T-cell (primary cell): ENCODE data around the gene BACE1. TPM values are rescaled to one million over a fixed set of nuclear protein-coding genes. Genes with fewer than 3 reads are reported as not detected.
A peak's percentile ranks its signal among the peaks of the same experiment; 100 is the strongest.

Experiments used
- ATAC-seq, 4 experiments: fragments of 200-7000 bp in 3 of 4; fragments of 150-1000 bp in 1 of 4; cut with Tn5 transposase; replicated peaks in 1 of 4; 1 replicate in 3 of 4; 2 replicates in 1 of 4; pipeline ENCODE4 v1.10.0; 2021; ENCODE audit warnings: moderate library complexity in 3 of 4, mild to moderate bottlenecking in 2 of 4, moderate number of reproducible peaks in 1 of 4
- CTCF ChIA-PET, 2 donors: fragments of 300-600 bp; sonication (Branson Sonifier 250); formaldehyde crosslinking; loops; one replicate each; lab custom pipeline; 2022; ENCODE audit warnings: antibody characterized with exemption in 2 of 2; lab: Charles Lee
- POLR2A ChIA-PET, 2 donors: fragments of 300-600 bp; sonication (Branson Sonifier 250); formaldehyde crosslinking; loops; one replicate each; lab custom pipeline; 2022; ENCODE audit warnings: antibody characterized with exemption in 2 of 2; lab: Charles Lee
- DNase-seq, 35 experiments: peaks; one replicate each; pipeline versions ENCODE4 v3.0.0 to v3.0.0-alpha.2; 2013 to 2023
- H3K27ac ChIP-seq: one replicate; pipeline ENCODE4 v1.5.1; 2013; ENCODE audit warnings: low read length
- H3K27me3 ChIP-seq, 2 experiments: replicated peaks in 1 of 2; 1 replicate in 1 of 2; 2 replicates in 1 of 2; pipeline versions ENCODE4 v1.6.1 to v1.7.0; 2013; ENCODE audit warnings: low read length in 1 of 2, mixed read lengths in 1 of 2; ENCODE audit not compliant: control insufficient read depth in 2 of 2, insufficient read depth in 2 of 2; ENCODE audit errors: extremely low read depth in 1 of 2
- H3K36me3 ChIP-seq, 2 donors: 1 replicate in 1 of 2; 2 replicates in 1 of 2; pipeline versions ENCODE4 v1.6.1 to v1.7.0; 2013; ENCODE audit warnings: low read length in 1 of 2; ENCODE audit not compliant: control insufficient read depth in 2 of 2, insufficient read depth in 1 of 2; ENCODE audit errors: extremely low read depth in 1 of 2
- H3K4me1 ChIP-seq, 2 experiments: 1 replicate in 1 of 2; 2 replicates in 1 of 2; pipeline versions ENCODE4 v1.6.1 to v1.7.0; 2013; ENCODE audit warnings: low read length in 2 of 2, mixed read lengths in 1 of 2; ENCODE audit not compliant: insufficient read depth in 2 of 2, control insufficient read depth in 1 of 2; ENCODE audit errors: extremely low read depth in 1 of 2
- H3K4me3 ChIP-seq, 2 donors: 1 replicate in 1 of 2; 2 replicates in 1 of 2; pipeline versions ENCODE4 v1.5.1 to v1.7.0; 2013; ENCODE audit warnings: mild to moderate bottlenecking in 2 of 2, low read length in 1 of 2, moderate library complexity in 1 of 2; ENCODE audit not compliant: control insufficient read depth in 1 of 2; ENCODE audit errors: extremely low read depth in 1 of 2
- H3K9me3 ChIP-seq: 2 replicates; pipeline ENCODE4 v1.7.0; 2013
- H3K27ac Mint-ChIP-seq, 2 donors: one replicate each; pipeline ENCODE4 v1.8.0; 2020 to 2021; ENCODE audit warnings: mild to moderate bottlenecking in 2 of 2, mixed read lengths in 2 of 2
- H3K27me3 Mint-ChIP-seq, 2 donors: one replicate each; pipeline ENCODE4 v1.8.0; 2021 to 2022; ENCODE audit warnings: mixed read lengths in 2 of 2
- H3K36me3 Mint-ChIP-seq: one replicate; pipeline ENCODE4 v1.8.0; 2021; ENCODE audit warnings: mixed read lengths
- H3K4me1 Mint-ChIP-seq, 3 donors: one replicate each; pipeline ENCODE4 v1.8.0; 2020 to 2022; ENCODE audit warnings: mixed read lengths in 3 of 3, mild to moderate bottlenecking in 1 of 3
- H3K4me3 Mint-ChIP-seq, 3 donors: one replicate each; pipeline ENCODE4 v1.8.0; 2020 to 2022; ENCODE audit warnings: mild to moderate bottlenecking in 3 of 3, mixed read lengths in 3 of 3, moderate library complexity in 3 of 3
- H3K9me3 Mint-ChIP-seq, 3 donors: one replicate each; pipeline ENCODE4 v1.8.0; 2020 to 2022; ENCODE audit warnings: mixed read lengths in 3 of 3
- WGBS: methylation state at CpG from one replicate; pipeline ENCODE4 v1.1.5; 2013; ENCODE audit warnings: missing lambda C conversion rate; ENCODE audit not compliant: insufficient coverage; 5-methylcytosine and 5-hydroxymethylcytosine counted together
- total RNA-seq, 35 experiments: library from RNA in 6 of 35; stranded (reverse) in 6 of 35; fragments of 120-200 nt in 1 of 35; gene quantifications; one replicate each; pipeline versions ENCODE4 v1.2.1 to v1.2.4 and lab custom pipeline; 2013 to 2026

Gene BACE1
- total RNA-seq, 5 donors from 2014 or later (not counting 1 experiment from before 2014, with no cell fraction given) = 1.3 to 2.3 (median 1.9) TPM

GRCh38 chr11:117313828-117314768, 2.0 kb downstream of the BACE1 start:
- Histone ChIP-seq H3K4me3 (no peak overlapping the region), H3K9me3 (no peaks in the 10 kb centered on the region), H3K27ac (no peak overlapping the region), H3K36me3 (no peaks in the 10 kb centered on the region), H3K27me3 (peaks cover 0 to 46% of the 10 kb centered on the region in 2 experiments), H3K4me1 (peaks cover 3 to 21% of the 10 kb centered on the region in 2 experiments)
- Mint-ChIP-seq H3K27ac (no peak overlapping the region), H3K36me3 (no peaks in the 10 kb centered on the region), H3K27me3 (peaks cover 23 to 37% of the 10 kb centered on the region in 2 donors), H3K4me3 (peak overlapping the region; percentile 13 to 69 (median 42)), H3K4me1 (peaks cover 7 to 19% (median 8%) of the 10 kb centered on the region in 3 donors), H3K9me3 (no peaks in the 10 kb centered on the region)
- POLR2A ChIA-PET = no interaction called here
- ATAC-seq (no peak), DNase-seq (no peak)
- 85% methylated on average over 12 of the region's 14 CpGs for WGBS
- CTCF ChIA-PET = no interaction called here

GRCh38 chr11:117313091-117313490, 3.0 kb downstream of the BACE1 start:
- no peaks in the 10 kb centered on the region for H3K36me3 ChIP-seq
- POLR2A ChIA-PET = no interaction called here
- WGBS = 51% methylated on average over 2 of the region's 5 CpGs

GRCh38 chr11:117309310-117309709, 6.7 kb downstream of the BACE1 start:
- Mint-ChIP-seq H3K4me1 (peaks cover 0 to 4% (median 0%) of the 10 kb centered on the region in 3 donors), H3K36me3 (no peaks in the 10 kb centered on the region), H3K9me3 (no peaks in the 10 kb centered on the region), H3K4me3 (no peak overlapping the region), H3K27ac (no peak overlapping the region), H3K27me3 (peaks cover 11 to 15% of the 10 kb centered on the region in 2 donors)
- H3K36me3 ChIP-seq = no peaks in the 10 kb centered on the region
- no peak overlapping the region for H3K27ac ChIP-seq
- no peak for ATAC-seq
- no peaks in the 10 kb centered on the region for H3K4me1 ChIP-seq
- H3K9me3 ChIP-seq = no peaks in the 10 kb centered on the region
- ChIA-PET CTCF (no interaction called here), POLR2A (no interaction called here)
- peaks cover 0 to 31% of the 10 kb centered on the region in 2 experiments for H3K27me3 ChIP-seq
- 93% methylated on average over 5 of the region's 7 CpGs for WGBS
- no peak overlapping the region for H3K4me3 ChIP-seq
- no peak for DNase-seq

More at GRCh38 chr11:117313091-117313490, 3.0 kb downstream of the BACE1 start:
- Histone ChIP-seq H3K9me3 (no peaks in the 10 kb centered on the region), H3K4me1 (peaks cover 3 to 21% of the 10 kb centered on the region in 2 experiments), H3K4me3 (no peak overlapping the region), H3K27ac (no peak overlapping the region), H3K27me3 (peaks cover 0 to 46% of the 10 kb centered on the region in 2 experiments)
- Mint-ChIP-seq H3K27ac (no peak overlapping the region), H3K27me3 (peaks cover 28 to 39% of the 10 kb centered on the region in 2 donors), H3K36me3 (no peaks in the 10 kb centered on the region), H3K4me1 (peaks cover 7 to 19% (median 8%) of the 10 kb centered on the region in 3 donors), H3K9me3 (no peaks in the 10 kb centered on the region), H3K4me3 (no peak overlapping the region)
- CTCF ChIA-PET = no interaction called here
- ATAC-seq (no peak), DNase-seq (no peak)

- 100% methylated on average over 3 of the region's 3 CpGs for WGBS
- no peaks in the 10 kb centered on the region for H3K36me3 Mint-ChIP-seq
- peaks cover 0 to 4% (median 0%) of the 10 kb centered on the region in 3 donors for H3K4me1 Mint-ChIP-seq
- Histone ChIP-seq H3K4me3 (no peak overlapping the region), H3K27ac (no peak overlapping the region), H3K9me3 (no peaks in the 10 kb centered on the region), H3K4me1 (no peaks in the 10 kb centered on the region), H3K27me3 (peaks cover 0 to 21% of the 10 kb centered on the region in 2 experiments), H3K36me3 (no peaks in the 10 kb centered on the region)
- POLR2A ChIA-PET = no interaction called here
- H3K27ac Mint-ChIP-seq = no peak overlapping the region
- ATAC-seq (no peak), DNase-seq (no peak)
- H3K27me3 Mint-ChIP-seq = peaks cover 4 to 11% of the 10 kb centered on the region in 2 donors
- CTCF ChIA-PET = no interaction called here
- H3K4me3 Mint-ChIP-seq = no peak overlapping the region
- no peaks in the 10 kb centered on the region for H3K9me3 Mint-ChIP-seq
Observed at GRCh38 chr11:117305145-117305544, 10.9 kb downstream of the BACE1 start.

GRCh38 chr11:117303646-117304315, 12.3 kb downstream of the BACE1 start:
- no peak overlapping the region for H3K4me3 Mint-ChIP-seq
- ChIA-PET CTCF (interaction anchor here in 1 of 2 donors (0.6 kb wide), 1 partner anchor 1079 kb away, joined by 5 read pairs; no protein-coding TSS in a partner anchor), POLR2A (interaction anchor here in 1 of 2 donors (0.6 kb wide), 1 partner anchor 39 kb away, joined by 10 read pairs; no protein-coding TSS in a partner anchor)
- no peak overlapping the region for H3K27ac ChIP-seq
- no peak overlapping the region for H3K27ac Mint-ChIP-seq
- peaks cover 0 to 21% of the 10 kb centered on the region in 2 experiments for H3K27me3 ChIP-seq
- DNase-seq (no peak), ATAC-seq (no peak)
- H3K36me3 Mint-ChIP-seq = no peaks in the 10 kb centered on the region
- no peaks in the 10 kb centered on the region for H3K36me3 ChIP-seq
- H3K4me1 Mint-ChIP-seq = peaks cover 0 to 4% (median 0%) of the 10 kb centered on the region in 3 donors
- H3K4me1 ChIP-seq = no peaks in the 10 kb centered on the region
- 76% methylated on average over 2 of the region's 5 CpGs for WGBS
- no peak overlapping the region for H3K4me3 ChIP-seq
- peaks cover 0 to 3% of the 10 kb centered on the region in 2 donors for H3K27me3 Mint-ChIP-seq
- no peaks in the 10 kb centered on the region for H3K9me3 Mint-ChIP-seq
- H3K9me3 ChIP-seq = no peaks in the 10 kb centered on the region

- Histone ChIP-seq H3K9me3 (no peaks in the 10 kb centered on the region), H3K4me1 (no peaks in the 10 kb centered on the region), H3K4me3 (no peak overlapping the region), H3K27ac (no peak overlapping the region), H3K36me3 (no peaks in the 10 kb centered on the region), H3K27me3 (peaks cover 0 to 21% of the 10 kb centered on the region in 2 experiments)
- Mint-ChIP-seq H3K4me3 (no peak overlapping the region), H3K4me1 (peaks cover 0 to 4% (median 0%) of the 10 kb centered on the region in 3 donors), H3K36me3 (no peaks in the 10 kb centered on the region), H3K27ac (no peak overlapping the region), H3K9me3 (no peaks in the 10 kb centered on the region), H3K27me3 (peaks cover 0 to under 1% of the 10 kb centered on the region in 2 donors)
- WGBS = 80% methylated on average over 4 of the region's 4 CpGs
- POLR2A ChIA-PET = no interaction called here
- CTCF ChIA-PET = no interaction called here
- no peak for ATAC-seq
- DNase-seq = no peak
Observed at GRCh38 chr11:117303101-117303500, 13.0 kb downstream of the BACE1 start.
